GM23338 (cell line): ENCODE results near the gene SMPDL3A.

Source experiments
- CREB1 ChIP-seq: fragments of 250-450 bp; sonication (Bioruptor Pico); IDR thresholded peaks from 2 replicates; pipeline ENCODE4 v1.5.0; 2020; ENCODE audit warnings: low read depth, mild to moderate bottlenecking, moderate library complexity
- EZH2 ChIP-seq: fragments of 200-600 bp; sonication (generic); IDR thresholded peaks from one replicate; pipeline ENCODE4 v1.8.0; 2017; ENCODE audit warnings: antibody characterized with exemption, mild to moderate bottlenecking, low read depth; ENCODE audit not compliant: unreplicated experiment
- EZH2phosphoT487 ChIP-seq: fragments of 200-600 bp; sonication (generic); IDR thresholded peaks from one replicate; pipeline ENCODE4 v1.8.1; 2018; ENCODE audit warnings: antibody characterized with exemption; ENCODE audit not compliant: unreplicated experiment
- POLR2AphosphoS5 ChIP-seq: IDR thresholded peaks from 2 replicates; pipeline ENCODE4 v1.6.1; 2016; ENCODE audit warnings: antibody characterized with exemption, low read depth
- STAT1 ChIP-seq: IDR thresholded peaks from one replicate; pipeline ENCODE4 v1.6.1; 2016; ENCODE audit warnings: antibody characterized with exemption; ENCODE audit not compliant: unreplicated experiment
- TF ChIP-seq, protein P1 (sequence below), 2 experiments: fragments of 200-600 bp in 1 of 2; sonication (generic) in 1 of 2; conservative IDR thresholded peaks; 2 replicates each; pipeline versions ENCODE4 v1.5.1 to v1.6.1; 2016 to 2017; ENCODE audit warnings: antibody characterized with exemption in 2 of 2, low read depth in 2 of 2, mild to moderate bottlenecking in 2 of 2, moderate library complexity in 1 of 2
- TF ChIP-seq, protein P2 (sequence below): IDR thresholded peaks from 2 replicates; pipeline ENCODE4 v1.6.1; 2016; ENCODE audit warnings: antibody characterized with exemption

DNA sequence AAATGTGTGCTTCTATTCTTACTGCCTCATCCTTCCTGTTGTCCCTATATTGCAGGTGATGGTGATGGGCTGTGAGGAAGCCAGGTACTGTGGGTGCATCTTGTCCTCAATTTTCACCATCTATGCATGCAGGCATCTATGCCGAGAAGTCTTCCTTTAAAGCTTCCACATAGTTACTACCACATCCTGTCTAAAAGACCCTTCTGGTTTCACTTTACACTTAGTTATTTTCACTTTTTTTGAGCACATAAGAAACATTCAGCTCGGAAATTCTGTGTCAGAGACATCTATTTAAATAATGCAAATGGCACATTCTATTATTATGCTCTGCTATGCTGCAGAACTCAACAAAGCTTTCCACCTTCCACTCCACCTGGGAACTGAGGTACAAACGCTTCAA, 37.7 kb upstream of the SMPDL3A start:
- no peak for TF ChIP-seq POLR2AphosphoS5
- TF ChIP-seq, protein P1, sequence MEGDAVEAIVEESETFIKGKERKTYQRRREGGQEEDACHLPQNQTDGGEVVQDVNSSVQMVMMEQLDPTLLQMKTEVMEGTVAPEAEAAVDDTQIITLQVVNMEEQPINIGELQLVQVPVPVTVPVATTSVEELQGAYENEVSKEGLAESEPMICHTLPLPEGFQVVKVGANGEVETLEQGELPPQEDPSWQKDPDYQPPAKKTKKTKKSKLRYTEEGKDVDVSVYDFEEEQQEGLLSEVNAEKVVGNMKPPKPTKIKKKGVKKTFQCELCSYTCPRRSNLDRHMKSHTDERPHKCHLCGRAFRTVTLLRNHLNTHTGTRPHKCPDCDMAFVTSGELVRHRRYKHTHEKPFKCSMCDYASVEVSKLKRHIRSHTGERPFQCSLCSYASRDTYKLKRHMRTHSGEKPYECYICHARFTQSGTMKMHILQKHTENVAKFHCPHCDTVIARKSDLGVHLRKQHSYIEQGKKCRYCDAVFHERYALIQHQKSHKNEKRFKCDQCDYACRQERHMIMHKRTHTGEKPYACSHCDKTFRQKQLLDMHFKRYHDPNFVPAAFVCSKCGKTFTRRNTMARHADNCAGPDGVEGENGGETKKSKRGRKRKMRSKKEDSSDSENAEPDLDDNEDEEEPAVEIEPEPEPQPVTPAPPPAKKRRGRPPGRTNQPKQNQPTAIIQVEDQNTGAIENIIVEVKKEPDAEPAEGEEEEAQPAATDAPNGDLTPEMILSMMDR (conservative IDR thresholded peaks at IDR 0.05; ENCODE audit: low read depth in 2 of 2) = no peak
- TF ChIP-seq EZH2phosphoT487 = no peak
- no peak for TF ChIP-seq STAT1
- no peak for TF ChIP-seq CREB1 (CRISPR knock-in tag)
- TF ChIP-seq, protein P2, sequence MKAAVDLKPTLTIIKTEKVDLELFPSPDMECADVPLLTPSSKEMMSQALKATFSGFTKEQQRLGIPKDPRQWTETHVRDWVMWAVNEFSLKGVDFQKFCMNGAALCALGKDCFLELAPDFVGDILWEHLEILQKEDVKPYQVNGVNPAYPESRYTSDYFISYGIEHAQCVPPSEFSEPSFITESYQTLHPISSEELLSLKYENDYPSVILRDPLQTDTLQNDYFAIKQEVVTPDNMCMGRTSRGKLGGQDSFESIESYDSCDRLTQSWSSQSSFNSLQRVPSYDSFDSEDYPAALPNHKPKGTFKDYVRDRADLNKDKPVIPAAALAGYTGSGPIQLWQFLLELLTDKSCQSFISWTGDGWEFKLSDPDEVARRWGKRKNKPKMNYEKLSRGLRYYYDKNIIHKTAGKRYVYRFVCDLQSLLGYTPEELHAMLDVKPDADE = no peak
- no peak for TF ChIP-seq EZH2
